Caco-2 (cell line): ENCODE results near the gene DERL2. TPM values are rescaled to one million over a fixed set of nuclear protein-coding genes. Genes with fewer than 3 reads are reported as not detected.

Source experiments
- BruUV-seq: library from RNA; stranded (reverse); fragments of 400-500 nt; replicated peaks from 2 replicates; lab custom pipeline; 2021; lab: Mats Ljungman, UMichigan
- CTCF ChIA-PET: fragments of 300-600 bp; sonication (Branson Sonifier 250); formaldehyde crosslinking; loops from one replicate; lab custom pipeline; 2022; ENCODE audit warnings: antibody characterized with exemption; lab: Charles Lee
- POLR2A ChIA-PET: fragments of 300-600 bp; sonication (Branson Sonifier 250); formaldehyde crosslinking; loops from one replicate; lab custom pipeline; 2022; ENCODE audit warnings: antibody characterized with exemption; lab: Charles Lee
- DNase-seq, 2 experiments: peaks; one replicate each; pipeline versions ENCODE4 v3.0.0 to v3.0.0-alpha.2; 2020 to 2022
- H3K27me3 ChIP-seq: replicated peaks from 2 replicates; pipeline ENCODE4 v1.6.0; 2011; ENCODE audit warnings: low read length; ENCODE audit not compliant: control insufficient read depth, insufficient read depth
- H3K36me3 ChIP-seq: 2 replicates; pipeline ENCODE4 v1.5.1; 2011; ENCODE audit warnings: low read length; ENCODE audit not compliant: control insufficient read depth, insufficient read depth
- H3K4me1 ChIP-seq: fragments of 250-450 bp; sonication (Bioruptor Pico); 2 replicates; pipeline ENCODE4 v1.5.1; 2020; ENCODE audit warnings: mild to moderate bottlenecking
- H3K4me3 ChIP-seq: 2 replicates; pipeline ENCODE4 v1.5.1; 2011; ENCODE audit warnings: low read depth, mild to moderate bottlenecking, control low read depth, low read length
- H3K9me3 ChIP-seq: fragments of 250-450 bp; sonication (Bioruptor Pico); 2 replicates; pipeline ENCODE4 v1.5.1; 2020; ENCODE audit warnings: mild to moderate bottlenecking, moderate library complexity
- H3K27ac Mint-ChIP-seq: one replicate; pipeline ENCODE4 v1.8.0; 2022; ENCODE audit warnings: mixed read lengths; ENCODE audit not compliant: unreplicated experiment
- H3K27me3 Mint-ChIP-seq: one replicate; pipeline ENCODE4 v1.8.0; 2022; ENCODE audit warnings: mixed read lengths; ENCODE audit not compliant: insufficient read depth, unreplicated experiment
- H3K36me3 Mint-ChIP-seq: one replicate; pipeline ENCODE4 v1.8.0; 2022; ENCODE audit warnings: mild to moderate bottlenecking, mixed read lengths; ENCODE audit not compliant: insufficient read depth, unreplicated experiment
- H3K4me1 Mint-ChIP-seq: one replicate; pipeline ENCODE4 v1.8.0; 2022; ENCODE audit warnings: low read depth, mixed read lengths; ENCODE audit not compliant: unreplicated experiment
- H3K4me3 Mint-ChIP-seq: one replicate; pipeline ENCODE4 v1.8.0; 2022; ENCODE audit warnings: mild to moderate bottlenecking, moderate library complexity, mixed read lengths; ENCODE audit not compliant: unreplicated experiment
- H3K9me3 Mint-ChIP-seq: one replicate; pipeline ENCODE4 v1.8.0; 2022; ENCODE audit warnings: mixed read lengths; ENCODE audit not compliant: unreplicated experiment
- CTCF ChIP-seq, 2 experiments: fragments of 200-600 bp in 1 of 2; IDR thresholded peaks; 1 replicate in 1 of 2; 2 replicates in 1 of 2; pipeline versions ENCODE4 v1.5.1 to v1.8.0; 2011 to 2022; ENCODE audit warnings: antibody characterized with exemption in 1 of 2, control low read depth in 1 of 2, inconsistent platforms in 1 of 2, low read depth in 1 of 2, low read length in 1 of 2, mild to moderate bottlenecking in 1 of 2, moderate library complexity in 1 of 2; ENCODE audit not compliant: insufficient read depth in 1 of 2, severe bottlenecking in 1 of 2, unreplicated experiment in 1 of 2
- intact Hi-C: fragments of 100-400 bp; cut with micrococcal nuclease; formaldehyde crosslinking; loops from one replicate; pipeline ENCODE4 v1.10.0; 2022; ENCODE audit not compliant: unreplicated experiment
- total RNA-seq: library from RNA; stranded (reverse); gene quantifications from 2 replicates; pipeline ENCODE4 v1.2.3, GENCODE V29; 2022

DERL2 gene
- total RNA-seq, 1 experiment from 2014 or later, result 34.9 TPM

GRCh38 chr17:5523249-5523648, 37.3 kb upstream of the DERL2 start:
- H3K36me3 ChIP-seq, result no peaks in the 10 kb centered on the region
- no peaks in the 10 kb centered on the region for H3K9me3 ChIP-seq
- intact Hi-C loops, result no loop called here
- H3K4me3 Mint-ChIP-seq, result no peak overlapping the region
- peaks cover 4% of the 10 kb centered on the region; the same call in 1 of the 2 replicates for H3K4me1 ChIP-seq
- H3K27me3 Mint-ChIP-seq, result no peaks in the 10 kb centered on the region
- ChIA-PET CTCF (no interaction called here), POLR2A (no interaction called here)
- no peaks in the 10 kb centered on the region for H3K9me3 Mint-ChIP-seq
- BruUV-seq, result no TSS peak
- no peaks in the 10 kb centered on the region for H3K36me3 Mint-ChIP-seq
- H3K27ac Mint-ChIP-seq, result no peak overlapping the region
- TF ChIP-seq CTCF (IDR thresholded peaks at IDR 0.05; ENCODE audit: insufficient read depth in 1 of 2, low read depth in 1 of 2, low read length in 1 of 2, severe bottlenecking in 1 of 2, unreplicated experiment in 1 of 2), result no peak
- DNase-seq, result no peak
- no peak overlapping the region for H3K4me3 ChIP-seq
- no peaks in the 10 kb centered on the region for H3K4me1 Mint-ChIP-seq
- no peaks in the 10 kb centered on the region for H3K27me3 ChIP-seq

GRCh38 chr17:5522476-5522875, 36.5 kb upstream of the DERL2 start:
- no peaks in the 10 kb centered on the region for H3K27me3 Mint-ChIP-seq
- H3K9me3 Mint-ChIP-seq, result no peaks in the 10 kb centered on the region

GRCh38 chr17:5516060-5516792, 30.2 kb upstream of the DERL2 start:
- Mint-ChIP-seq H3K27ac (peak overlapping the region; percentile 59), H3K9me3 (no peaks in the 10 kb centered on the region), H3K4me1 (peaks cover 6% of the 10 kb centered on the region), H3K36me3 (no peaks in the 10 kb centered on the region), H3K4me3 (peak overlapping the region; percentile 38), H3K27me3 (no peaks in the 10 kb centered on the region)
- TF ChIP-seq CTCF (IDR thresholded peaks at IDR 0.05; ENCODE audit: insufficient read depth in 1 of 2, low read depth in 1 of 2, low read length in 1 of 2, severe bottlenecking in 1 of 2, unreplicated experiment in 1 of 2), result no peak
- POLR2A ChIA-PET, result interaction anchor here (1.1 kb wide), 1 partner anchor 30 kb away, joined by 8 read pairs; the partner anchor contains the start of genes DERL2 and MIS12
- peak; percentile 71 to 81 for DNase-seq
- no peaks in the 10 kb centered on the region for H3K36me3 ChIP-seq
- H3K27me3 ChIP-seq, result no peaks in the 10 kb centered on the region
- peaks cover 8% of the 10 kb centered on the region for H3K4me1 ChIP-seq
- intact Hi-C loops, result no loop called here
- CTCF ChIA-PET, result no interaction called here
- no peak overlapping the region for H3K4me3 ChIP-seq
- H3K9me3 ChIP-seq, result no peaks in the 10 kb centered on the region
- no TSS peak for BruUV-seq

More at GRCh38 chr17:5522476-5522875, 36.5 kb upstream of the DERL2 start:
- ChIA-PET CTCF (no interaction called here), POLR2A (no interaction called here)
- Mint-ChIP-seq H3K27ac (no peak overlapping the region), H3K36me3 (no peaks in the 10 kb centered on the region), H3K4me1 (no peaks in the 10 kb centered on the region), H3K4me3 (no peak overlapping the region)
- Histone ChIP-seq H3K27me3 (no peaks in the 10 kb centered on the region), H3K4me1 (peaks cover 4% of the 10 kb centered on the region; the same call in 1 of the 2 replicates), H3K4me3 (no peak overlapping the region), H3K36me3 (no peaks in the 10 kb centered on the region), H3K9me3 (no peaks in the 10 kb centered on the region)
- intact Hi-C loops, result no loop called here
- DNase-seq, result no peak
- TF ChIP-seq CTCF (IDR thresholded peaks at IDR 0.05; ENCODE audit: insufficient read depth in 1 of 2, low read depth in 1 of 2, low read length in 1 of 2, severe bottlenecking in 1 of 2, unreplicated experiment in 1 of 2), result no peak
- no TSS peak for BruUV-seq
